ENCODE results near the gene RGL4. TPM values are rescaled to one million over a fixed set of nuclear protein-coding genes. Genes with fewer than 3 reads are reported as not detected.

The RGL4 gene
- total and polyA plus RNA-seq, 2 experiments from 2014 or later: 0.16 TPM; not detected in 1

DNA sequence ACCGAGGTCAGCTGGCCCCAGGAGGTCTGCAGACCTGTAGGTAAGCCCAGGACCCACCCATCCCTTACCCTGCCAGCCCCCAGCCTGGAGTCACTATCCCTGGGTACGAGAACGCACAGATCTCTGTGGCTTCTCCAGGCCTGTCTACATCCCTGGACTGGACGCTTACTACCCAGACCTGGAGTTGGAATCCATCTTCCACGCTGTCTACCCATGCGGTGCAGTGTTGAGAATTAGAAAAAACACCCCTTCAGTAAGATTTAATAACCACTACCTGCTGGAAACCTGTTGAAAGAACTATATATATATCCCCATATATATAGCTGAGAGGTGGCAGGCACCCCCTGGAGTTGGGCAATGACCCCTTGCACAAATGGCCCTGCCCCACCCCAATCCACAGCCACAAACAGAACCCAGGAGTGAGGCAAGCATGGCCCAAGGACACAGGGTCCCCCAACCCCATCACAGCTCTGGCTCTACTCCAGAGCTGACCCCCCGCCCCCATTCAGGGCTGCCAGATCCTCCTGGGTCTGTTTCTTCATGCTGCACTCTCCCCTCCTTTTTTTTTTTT is 17.7 kb upstream of the RGL4 start:
- no peak for TF ChIP-seq POLR2AphosphoS5 (IDR thresholded peaks at IDR 0.05; ENCODE audit: low read depth)
- no peak for TF ChIP-seq STAT1 (IDR thresholded peaks at IDR 0.05; ENCODE audit: unreplicated experiment)
- TF ChIP-seq CREB1 (CRISPR knock-in tag; IDR thresholded peaks at IDR 0.05; ENCODE audit: low read depth): no peak
- TF ChIP-seq JUNB (IDR thresholded peaks at IDR 0.05; ENCODE audit: unreplicated experiment): no peak
- no peak for TF ChIP-seq EZH2 (IDR thresholded peaks at IDR 0.05; ENCODE audit: low read depth, unreplicated experiment)
- no peak for TF ChIP-seq ZNF114 (CRISPR knock-in tag; IDR thresholded peaks at IDR 0.05)
- no peak for TF ChIP-seq NANOG (IDR thresholded peaks at IDR 0.05; ENCODE audit: borderline replicate concordance)
- TF ChIP-seq, protein P1, sequence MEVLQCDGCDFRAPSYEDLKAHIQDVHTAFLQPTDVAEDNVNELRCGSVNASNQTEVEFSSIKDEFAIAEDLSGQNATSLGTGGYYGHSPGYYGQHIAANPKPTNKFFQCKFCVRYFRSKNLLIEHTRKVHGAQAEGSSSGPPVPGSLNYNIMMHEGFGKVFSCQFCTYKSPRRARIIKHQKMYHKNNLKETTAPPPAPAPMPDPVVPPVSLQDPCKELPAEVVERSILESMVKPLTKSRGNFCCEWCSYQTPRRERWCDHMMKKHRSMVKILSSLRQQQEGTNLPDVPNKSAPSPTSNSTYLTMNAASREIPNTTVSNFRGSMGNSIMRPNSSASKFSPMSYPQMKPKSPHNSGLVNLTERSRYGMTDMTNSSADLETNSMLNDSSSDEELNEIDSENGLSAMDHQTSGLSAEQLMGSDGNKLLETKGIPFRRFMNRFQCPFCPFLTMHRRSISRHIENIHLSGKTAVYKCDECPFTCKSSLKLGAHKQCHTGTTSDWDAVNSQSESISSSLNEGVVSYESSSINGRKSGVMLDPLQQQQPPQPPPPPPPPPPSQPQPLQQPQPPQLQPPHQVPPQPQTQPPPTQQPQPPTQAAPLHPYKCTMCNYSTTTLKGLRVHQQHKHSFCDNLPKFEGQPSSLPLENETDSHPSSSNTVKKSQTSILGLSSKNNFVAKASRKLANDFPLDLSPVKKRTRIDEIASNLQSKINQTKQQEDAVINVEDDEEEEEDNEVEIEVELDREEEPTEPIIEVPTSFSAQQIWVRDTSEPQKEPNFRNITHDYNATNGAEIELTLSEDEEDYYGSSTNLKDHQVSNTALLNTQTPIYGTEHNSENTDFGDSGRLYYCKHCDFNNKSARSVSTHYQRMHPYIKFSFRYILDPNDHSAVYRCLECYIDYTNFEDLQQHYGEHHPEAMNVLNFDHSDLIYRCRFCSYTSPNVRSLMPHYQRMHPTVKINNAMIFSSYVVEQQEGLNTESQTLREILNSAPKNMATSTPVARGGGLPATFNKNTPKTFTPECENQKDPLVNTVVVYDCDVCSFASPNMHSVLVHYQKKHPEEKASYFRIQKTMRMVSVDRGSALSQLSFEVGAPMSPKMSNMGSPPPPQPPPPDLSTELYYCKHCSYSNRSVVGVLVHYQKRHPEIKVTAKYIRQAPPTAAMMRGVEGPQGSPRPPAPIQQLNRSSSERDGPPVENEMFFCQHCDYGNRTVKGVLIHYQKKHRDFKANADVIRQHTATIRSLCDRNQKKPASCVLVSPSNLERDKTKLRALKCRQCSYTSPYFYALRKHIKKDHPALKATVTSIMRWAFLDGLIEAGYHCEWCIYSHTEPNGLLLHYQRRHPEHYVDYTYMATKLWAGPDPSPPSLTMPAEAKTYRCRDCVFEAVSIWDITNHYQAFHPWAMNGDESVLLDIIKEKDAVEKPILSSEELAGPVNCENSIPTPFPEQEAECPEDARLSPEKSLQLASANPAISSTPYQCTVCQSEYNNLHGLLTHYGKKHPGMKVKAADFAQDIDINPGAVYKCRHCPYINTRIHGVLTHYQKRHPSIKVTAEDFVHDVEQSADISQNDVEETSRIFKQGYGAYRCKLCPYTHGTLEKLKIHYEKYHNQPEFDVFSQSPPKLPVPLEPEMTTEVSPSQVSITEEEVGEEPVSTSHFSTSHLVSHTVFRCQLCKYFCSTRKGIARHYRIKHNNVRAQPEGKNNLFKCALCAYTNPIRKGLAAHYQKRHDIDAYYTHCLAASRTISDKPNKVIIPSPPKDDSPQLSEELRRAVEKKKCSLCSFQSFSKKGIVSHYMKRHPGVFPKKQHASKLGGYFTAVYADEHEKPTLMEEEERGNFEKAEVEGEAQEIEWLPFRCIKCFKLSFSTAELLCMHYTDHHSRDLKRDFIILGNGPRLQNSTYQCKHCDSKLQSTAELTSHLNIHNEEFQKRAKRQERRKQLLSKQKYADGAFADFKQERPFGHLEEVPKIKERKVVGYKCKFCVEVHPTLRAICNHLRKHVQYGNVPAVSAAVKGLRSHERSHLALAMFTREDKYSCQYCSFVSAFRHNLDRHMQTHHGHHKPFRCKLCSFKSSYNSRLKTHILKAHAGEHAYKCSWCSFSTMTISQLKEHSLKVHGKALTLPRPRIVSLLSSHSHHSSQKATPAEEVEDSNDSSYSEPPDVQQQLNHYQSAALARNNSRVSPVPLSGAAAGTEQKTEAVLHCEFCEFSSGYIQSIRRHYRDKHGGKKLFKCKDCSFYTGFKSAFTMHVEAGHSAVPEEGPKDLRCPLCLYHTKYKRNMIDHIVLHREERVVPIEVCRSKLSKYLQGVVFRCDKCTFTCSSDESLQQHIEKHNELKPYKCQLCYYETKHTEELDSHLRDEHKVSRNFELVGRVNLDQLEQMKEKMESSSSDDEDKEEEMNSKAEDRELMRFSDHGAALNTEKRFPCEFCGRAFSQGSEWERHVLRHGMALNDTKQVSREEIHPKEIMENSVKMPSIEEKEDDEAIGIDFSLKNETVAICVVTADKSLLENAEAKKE (CRISPR knock-in tag; IDR thresholded peaks at IDR 0.05): no peak
- TF ChIP-seq, protein P2, sequence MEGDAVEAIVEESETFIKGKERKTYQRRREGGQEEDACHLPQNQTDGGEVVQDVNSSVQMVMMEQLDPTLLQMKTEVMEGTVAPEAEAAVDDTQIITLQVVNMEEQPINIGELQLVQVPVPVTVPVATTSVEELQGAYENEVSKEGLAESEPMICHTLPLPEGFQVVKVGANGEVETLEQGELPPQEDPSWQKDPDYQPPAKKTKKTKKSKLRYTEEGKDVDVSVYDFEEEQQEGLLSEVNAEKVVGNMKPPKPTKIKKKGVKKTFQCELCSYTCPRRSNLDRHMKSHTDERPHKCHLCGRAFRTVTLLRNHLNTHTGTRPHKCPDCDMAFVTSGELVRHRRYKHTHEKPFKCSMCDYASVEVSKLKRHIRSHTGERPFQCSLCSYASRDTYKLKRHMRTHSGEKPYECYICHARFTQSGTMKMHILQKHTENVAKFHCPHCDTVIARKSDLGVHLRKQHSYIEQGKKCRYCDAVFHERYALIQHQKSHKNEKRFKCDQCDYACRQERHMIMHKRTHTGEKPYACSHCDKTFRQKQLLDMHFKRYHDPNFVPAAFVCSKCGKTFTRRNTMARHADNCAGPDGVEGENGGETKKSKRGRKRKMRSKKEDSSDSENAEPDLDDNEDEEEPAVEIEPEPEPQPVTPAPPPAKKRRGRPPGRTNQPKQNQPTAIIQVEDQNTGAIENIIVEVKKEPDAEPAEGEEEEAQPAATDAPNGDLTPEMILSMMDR (conservative IDR thresholded peaks at IDR 0.05; ENCODE audit: low read depth in 2 of 2): no peak
- no peak for TF ChIP-seq EZH2phosphoT487 (IDR thresholded peaks at IDR 0.05; ENCODE audit: unreplicated experiment)
- TF ChIP-seq, protein P3, sequence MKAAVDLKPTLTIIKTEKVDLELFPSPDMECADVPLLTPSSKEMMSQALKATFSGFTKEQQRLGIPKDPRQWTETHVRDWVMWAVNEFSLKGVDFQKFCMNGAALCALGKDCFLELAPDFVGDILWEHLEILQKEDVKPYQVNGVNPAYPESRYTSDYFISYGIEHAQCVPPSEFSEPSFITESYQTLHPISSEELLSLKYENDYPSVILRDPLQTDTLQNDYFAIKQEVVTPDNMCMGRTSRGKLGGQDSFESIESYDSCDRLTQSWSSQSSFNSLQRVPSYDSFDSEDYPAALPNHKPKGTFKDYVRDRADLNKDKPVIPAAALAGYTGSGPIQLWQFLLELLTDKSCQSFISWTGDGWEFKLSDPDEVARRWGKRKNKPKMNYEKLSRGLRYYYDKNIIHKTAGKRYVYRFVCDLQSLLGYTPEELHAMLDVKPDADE (IDR thresholded peaks at IDR 0.05): no peak
- TF ChIP-seq, protein P4, sequence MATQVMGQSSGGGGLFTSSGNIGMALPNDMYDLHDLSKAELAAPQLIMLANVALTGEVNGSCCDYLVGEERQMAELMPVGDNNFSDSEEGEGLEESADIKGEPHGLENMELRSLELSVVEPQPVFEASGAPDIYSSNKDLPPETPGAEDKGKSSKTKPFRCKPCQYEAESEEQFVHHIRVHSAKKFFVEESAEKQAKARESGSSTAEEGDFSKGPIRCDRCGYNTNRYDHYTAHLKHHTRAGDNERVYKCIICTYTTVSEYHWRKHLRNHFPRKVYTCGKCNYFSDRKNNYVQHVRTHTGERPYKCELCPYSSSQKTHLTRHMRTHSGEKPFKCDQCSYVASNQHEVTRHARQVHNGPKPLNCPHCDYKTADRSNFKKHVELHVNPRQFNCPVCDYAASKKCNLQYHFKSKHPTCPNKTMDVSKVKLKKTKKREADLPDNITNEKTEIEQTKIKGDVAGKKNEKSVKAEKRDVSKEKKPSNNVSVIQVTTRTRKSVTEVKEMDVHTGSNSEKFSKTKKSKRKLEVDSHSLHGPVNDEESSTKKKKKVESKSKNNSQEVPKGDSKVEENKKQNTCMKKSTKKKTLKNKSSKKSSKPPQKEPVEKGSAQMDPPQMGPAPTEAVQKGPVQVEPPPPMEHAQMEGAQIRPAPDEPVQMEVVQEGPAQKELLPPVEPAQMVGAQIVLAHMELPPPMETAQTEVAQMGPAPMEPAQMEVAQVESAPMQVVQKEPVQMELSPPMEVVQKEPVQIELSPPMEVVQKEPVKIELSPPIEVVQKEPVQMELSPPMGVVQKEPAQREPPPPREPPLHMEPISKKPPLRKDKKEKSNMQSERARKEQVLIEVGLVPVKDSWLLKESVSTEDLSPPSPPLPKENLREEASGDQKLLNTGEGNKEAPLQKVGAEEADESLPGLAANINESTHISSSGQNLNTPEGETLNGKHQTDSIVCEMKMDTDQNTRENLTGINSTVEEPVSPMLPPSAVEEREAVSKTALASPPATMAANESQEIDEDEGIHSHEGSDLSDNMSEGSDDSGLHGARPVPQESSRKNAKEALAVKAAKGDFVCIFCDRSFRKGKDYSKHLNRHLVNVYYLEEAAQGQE (IDR thresholded peaks at IDR 0.05; ENCODE audit: unreplicated experiment): no peak
- TF ChIP-seq ZNF331 (CRISPR knock-in tag; IDR thresholded peaks at IDR 0.05; ENCODE audit: low read depth): no peak
- peaks cover 13% of the 10 kb centered on the region; the same call in 2 of the 3 replicates for H3K36me3 Mint-ChIP-seq (ENCODE audit: low read depth)

More for the DNA sequence above, 17.7 kb upstream of the RGL4 start:
- Histone ChIP-seq H3K36me3 (ENCODE audit: insufficient read depth) (no peaks in the 10 kb centered on the region; the same call in 1 of the 2 replicates), H3K27ac (ENCODE audit: low read depth) (no peak overlapping the region), H3K9me2 (ENCODE audit: insufficient read depth) (no peaks in the 10 kb centered on the region), H4K20me1 (replicated peaks; ENCODE audit: insufficient read depth) (no peaks in the 10 kb centered on the region), H3F3A (replicated peaks; ENCODE audit: low read depth) (no peaks in the 10 kb centered on the region), H3K4me3 (no peak overlapping the region), H3K4me1 (ENCODE audit: insufficient read depth) (no peaks in the 10 kb centered on the region), H3K79me2 (replicated peaks; ENCODE audit: insufficient read depth) (no peaks in the 10 kb centered on the region), H3K27me3 (ENCODE audit: insufficient read depth) (no peaks in the 10 kb centered on the region), H3K4me2 (no peak overlapping the region), H2AFZ (no peak overlapping the region)
- Mint-ChIP-seq H3K27me3 (ENCODE audit: insufficient read depth, low read depth, poor library complexity) (peaks cover 14% of the 10 kb centered on the region), H3K9me3 (peaks cover 6% of the 10 kb centered on the region), H3K4me3 (no peak overlapping the region), H3K4me1 (peaks cover 24% of the 10 kb centered on the region), H3K27ac (no peak overlapping the region)
- DNase-seq (ENCODE audit: low spot score) (no peak), ATAC-seq (no peak)

Data from GM23338 (cell line).